ENCODE results near the gene SYT7. TPM values are rescaled to one million over a fixed set of nuclear protein-coding genes. Genes with fewer than 3 reads are reported as not detected.

Gene SYT7
- total and polyA plus RNA-seq, 2 of the 4 experiments (the other 2 are of a cell fraction) = under 0.01 to 0.19 TPM

DNA sequence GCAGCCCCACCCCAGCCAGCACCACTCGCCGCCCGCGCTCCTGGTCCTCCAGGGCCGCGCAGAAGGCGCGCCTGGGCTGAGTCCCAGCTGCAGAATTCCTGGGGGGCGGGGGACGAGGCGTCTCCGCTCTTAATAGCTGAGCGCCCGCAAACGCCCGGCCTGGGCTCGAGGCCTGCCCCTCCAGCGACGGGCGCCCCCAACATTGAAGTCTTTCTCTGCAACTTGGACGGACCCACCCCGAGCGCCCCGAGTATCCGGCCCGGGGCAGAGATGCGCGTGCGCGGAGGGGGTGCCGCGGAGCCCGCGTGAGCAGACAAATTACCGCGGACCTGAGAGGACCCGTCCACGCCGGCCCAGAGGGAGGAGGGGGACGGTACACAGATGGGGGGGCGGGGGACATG is 6.7 kb upstream of the SYT7 start:
- dilution Hi-C loops (cut with HindIII; ENCODE audit: low sequenced_read_pairs, unreplicated experiment) = no loop called here
- Histone ChIP-seq H2BK20ac (ENCODE audit: low read depth, low read length) (no peak overlapping the region), H3K36me3 (ENCODE audit: control insufficient read depth, insufficient read depth, low read length) (no peaks in the 10 kb centered on the region), H2BK15ac (ENCODE audit: low read depth, low read length) (no peak overlapping the region), H3K4me2 (ENCODE audit: low read depth, low read length) (no peak overlapping the region; the same call in 1 of the 2 replicates), H3K56ac (ENCODE audit: extremely low read depth, insufficient read depth, low read length) (no peak overlapping the region), H3K27ac (ENCODE audit: insufficient read depth, low read length) (no peak overlapping the region), H4K8ac (ENCODE audit: low read depth in 2 of 2, low read length in 2 of 2) (no peak overlapping the region), H4K20me1 (ENCODE audit: insufficient read depth, low read length) (0 out of 2 replicates have a peak, but pooled peaks cover 7% of the 10 kb centered on the region), H3K4ac (ENCODE audit: low read depth, low read length) (no peak overlapping the region), H4K5ac (ENCODE audit: low read depth, low read length) (no peak overlapping the region), H4K91ac (ENCODE audit: insufficient read depth, low read depth, low read length) (no peak overlapping the region), H2AFZ (replicated peaks; ENCODE audit: low read length, poor library complexity) (peak overlapping the region; percentile 78), H3K9me3 (ENCODE audit: control insufficient read depth, insufficient read depth, low read length) (no peaks in the 10 kb centered on the region), H2BK5ac (ENCODE audit: low read depth, low read length, poor library complexity, severe bottlenecking) (no peak overlapping the region), H2AK9ac (replicated peaks; ENCODE audit: low read depth, low read length, poor library complexity) (no peak overlapping the region), H3K18ac (ENCODE audit: low read depth, low read length) (no peak overlapping the region), H3K4me1 (ENCODE audit: control insufficient read depth, insufficient read depth, low read length) (peaks cover 2% of the 10 kb centered on the region; the same call in 1 of the 2 replicates), H3K79me1 (ENCODE audit: low read depth in 1 of 2, low read length in 2 of 2) (no peaks in the 10 kb centered on the region), H3K9me1 (ENCODE audit: insufficient read depth, low read length) (no peaks in the 10 kb centered on the region; the same call in 1 of the 2 replicates), H3K9ac (ENCODE audit: low read depth, low read length) (no peak overlapping the region), H3K23ac (ENCODE audit: low read depth, low read length) (no peak overlapping the region), H2BK120ac (ENCODE audit: low read depth, low read length) (no peak overlapping the region), H3K27me3 (ENCODE audit: control insufficient read depth, insufficient read depth, low read length) (peaks cover 73% of the 10 kb centered on the region), H2AK5ac (ENCODE audit: low read depth, low read length) (no peak overlapping the region), H3K14ac (replicated peaks; ENCODE audit: low read depth, low read length) (no peak overlapping the region), H3K4me3 (ENCODE audit: insufficient read depth, low read depth, low read length) (peak overlapping the region; percentile 17; the same call in 1 of the 2 replicates)
- ChIA-PET CTCF (no interaction called here), POLR2A (ENCODE audit: unreplicated experiment) (no interaction called here)
- BruUV-seq (replicated peaks) = no TSS peak
- DNase-seq (no peak), ATAC-seq (ENCODE audit: low read depth) (peak; percentile 89)
- TF ChIP-seq MAZ (IDR thresholded peaks at IDR 0.05; ENCODE audit: borderline replicate concordance, low read depth, low read length) (peak; percentile 100), MXI1 (IDR thresholded peaks at IDR 0.05; ENCODE audit: borderline replicate concordance, low read depth, low read length) (no peak)
- intact Hi-C loops (cut with micrococcal nuclease) = loop anchor here (10.0 kb wide), 1 partner anchor 147 kb away; no protein-coding TSS in a partner anchor
- WGBS, 2 experiments (ENCODE audit: extremely low coverage in 2 of 2, insufficient read length in 1 of 2) = 0% methylated on average over 11 of the region's 41 CpGs; no CpG with 5 or more reads in 1 of the 2 experiments
- in situ Hi-C loops (cut with MboI; ENCODE audit: low sequenced_read_pairs) = loop anchor here (5.0 kb wide), 1 partner anchor 40 kb away; no protein-coding TSS in a partner anchor

Measured in IMR-90 (cell line).